Fibroblast of villous mesenchyme (primary cell): Measurements from ENCODE around the gene RNF130. TPM values are rescaled to one million over a fixed set of nuclear protein-coding genes. Genes with fewer than 3 reads are reported as not detected.

Experiments
- DNase-seq: peaks from one replicate; pipeline ENCODE4 v3.0.0-alpha.2; 2010; ENCODE audit warnings: low read depth
- H3K4me3 ChIP-seq: 2 replicates; pipeline ENCODE4 v1.5.1; 2011; ENCODE audit warnings: low read depth, mild to moderate bottlenecking, low read length
- CTCF ChIP-seq: IDR thresholded peaks from 2 replicates; pipeline ENCODE4 v1.5.1; 2012; ENCODE audit warnings: low read depth, mild to moderate bottlenecking, low read length; ENCODE audit not compliant: insufficient read depth
- total RNA-seq: library from RNA; depleted of rRNA; stranded (reverse); fragments of >200 nt; gene quantifications from 2 replicates; pipeline ENCODE4 v1.2.3, GENCODE V29; 2012

The RNF130 gene
- total RNA-seq, 1 donor: 12.1 TPM

GRCh38 chr5:180101451-180102105, 30.0 kb upstream of the RNF130 start:
- DNase-seq: no peak
- no peak overlapping the region for H3K4me3 ChIP-seq
- TF ChIP-seq CTCF: no peak

- no peak for TF ChIP-seq CTCF
- no peak overlapping the region for H3K4me3 ChIP-seq
- DNase-seq: no peak
Measured at GRCh38 chr5:180100621-180101450, 29.3 kb upstream of the RNF130 start.

GRCh38 chr5:180099733-180100611, 28.4 kb upstream of the RNF130 start:
- no peak overlapping the region for H3K4me3 ChIP-seq
- TF ChIP-seq CTCF: no peak
- DNase-seq: no peak

GRCh38 chr5:180098991-180099732, 27.6 kb upstream of the RNF130 start:
- DNase-seq: no peak
- TF ChIP-seq CTCF: no peak
- no peak overlapping the region for H3K4me3 ChIP-seq

GRCh38 chr5:180098526-180098925, 27.0 kb upstream of the RNF130 start:
- no peak for TF ChIP-seq CTCF
- no peak for DNase-seq
- H3K4me3 ChIP-seq: no peak overlapping the region

GRCh38 chr5:180097926-180098325, 26.4 kb upstream of the RNF130 start:
- H3K4me3 ChIP-seq: no peak overlapping the region
- DNase-seq: no peak
- TF ChIP-seq CTCF: no peak
